IPS-18c (cell line): ENCODE measurements around the gene ALK.

Source experiments
- H3K4me3 ChIP-seq: 2 replicates; pipeline ENCODE4 v1.7.0; 2013; ENCODE audit warnings: low read depth, mild to moderate bottlenecking, low read length, moderate library complexity; ENCODE audit not compliant: insufficient read depth
- H3K9me3 ChIP-seq: one replicate; pipeline ENCODE4 v1.6.1; 2013; ENCODE audit warnings: mild to moderate bottlenecking, low read length, moderate library complexity; ENCODE audit not compliant: control insufficient read depth, insufficient read depth

Gene ALK

DNA sequence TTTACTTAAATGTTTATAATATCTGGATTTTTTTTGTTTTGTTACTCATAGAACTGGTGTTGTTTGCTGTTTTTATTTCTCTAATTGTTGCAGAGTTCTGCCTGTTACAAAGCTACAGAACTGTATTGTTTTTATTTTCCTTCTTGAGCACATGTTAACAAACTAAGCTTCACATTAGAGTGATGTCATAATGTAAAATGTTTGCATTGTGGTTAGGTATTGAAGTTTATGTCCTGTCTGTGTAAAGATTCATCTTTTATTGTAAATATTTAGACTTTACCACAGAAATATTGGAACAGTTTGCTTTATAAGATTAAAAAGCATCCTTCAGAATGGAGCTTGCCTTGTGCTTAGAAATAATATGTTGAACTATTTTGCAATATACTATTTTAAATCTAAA is 738.5 kb downstream of the ALK start:
- Histone ChIP-seq H3K9me3 (no peaks in the 10 kb centered on the region), H3K4me3 (no peak overlapping the region)

DNA sequence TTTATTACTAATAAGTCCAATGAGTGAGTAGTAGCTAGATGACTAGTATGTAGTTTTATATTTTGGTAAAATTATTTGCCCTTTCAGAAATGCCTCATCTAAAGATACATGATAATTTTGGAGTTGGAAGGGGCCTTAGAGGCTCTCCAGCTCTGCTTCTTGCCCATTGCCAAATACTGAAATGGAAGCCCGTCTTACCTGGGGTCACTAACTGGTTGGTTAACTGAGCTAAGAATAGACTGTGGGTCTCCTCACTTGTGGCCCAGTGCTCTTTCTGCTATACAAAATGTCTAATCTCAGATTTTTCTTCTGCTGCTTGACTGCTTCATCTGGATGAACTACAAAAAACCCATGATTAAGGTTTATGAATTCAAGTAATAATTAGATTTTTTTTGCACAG is 739.1 kb downstream of the ALK start:
- no peaks in the 10 kb centered on the region for H3K9me3 ChIP-seq
- H3K4me3 ChIP-seq: no peak overlapping the region

DNA sequence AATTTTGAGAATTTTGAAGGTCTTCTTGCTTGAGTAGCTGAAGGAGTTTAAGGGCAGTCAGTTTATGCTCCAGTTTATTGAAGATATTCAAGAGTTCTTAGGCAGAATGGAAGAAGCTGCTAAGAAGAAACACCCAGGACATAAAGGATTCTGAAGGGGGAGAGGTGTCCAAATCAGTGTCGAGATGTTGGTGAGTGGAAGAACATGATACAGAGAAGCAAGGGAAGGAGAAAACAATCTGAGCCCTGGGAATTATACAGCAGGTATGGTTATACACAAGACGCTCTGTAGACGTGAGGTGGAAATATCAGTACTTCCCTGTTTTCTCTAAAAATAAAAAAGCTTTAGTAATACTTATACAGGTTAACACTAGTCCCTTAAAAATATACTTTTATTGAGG is 746.0 kb downstream of the ALK start:
- no peak overlapping the region for H3K4me3 ChIP-seq
- no peaks in the 10 kb centered on the region for H3K9me3 ChIP-seq

DNA sequence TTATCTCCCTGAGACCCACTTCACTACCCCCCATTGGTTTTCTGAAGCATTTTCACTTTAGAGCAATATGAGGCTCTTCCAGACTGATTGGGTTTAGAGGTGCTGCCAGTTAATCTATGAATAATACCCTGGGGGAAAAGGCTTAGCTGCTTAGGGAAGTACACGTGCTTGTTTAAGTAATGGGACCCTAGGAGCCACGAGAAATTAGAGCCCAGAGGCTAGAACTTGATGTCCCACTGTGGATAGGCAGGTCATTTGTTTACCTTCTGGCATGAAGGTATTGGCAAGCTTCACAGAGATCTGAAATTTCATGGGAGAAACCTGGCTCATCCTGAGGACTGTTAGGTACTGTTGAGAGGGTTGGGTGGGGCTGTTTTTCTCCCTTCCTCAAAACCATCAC is 746.4 kb downstream of the ALK start:
- H3K9me3 ChIP-seq: no peaks in the 10 kb centered on the region

DNA sequence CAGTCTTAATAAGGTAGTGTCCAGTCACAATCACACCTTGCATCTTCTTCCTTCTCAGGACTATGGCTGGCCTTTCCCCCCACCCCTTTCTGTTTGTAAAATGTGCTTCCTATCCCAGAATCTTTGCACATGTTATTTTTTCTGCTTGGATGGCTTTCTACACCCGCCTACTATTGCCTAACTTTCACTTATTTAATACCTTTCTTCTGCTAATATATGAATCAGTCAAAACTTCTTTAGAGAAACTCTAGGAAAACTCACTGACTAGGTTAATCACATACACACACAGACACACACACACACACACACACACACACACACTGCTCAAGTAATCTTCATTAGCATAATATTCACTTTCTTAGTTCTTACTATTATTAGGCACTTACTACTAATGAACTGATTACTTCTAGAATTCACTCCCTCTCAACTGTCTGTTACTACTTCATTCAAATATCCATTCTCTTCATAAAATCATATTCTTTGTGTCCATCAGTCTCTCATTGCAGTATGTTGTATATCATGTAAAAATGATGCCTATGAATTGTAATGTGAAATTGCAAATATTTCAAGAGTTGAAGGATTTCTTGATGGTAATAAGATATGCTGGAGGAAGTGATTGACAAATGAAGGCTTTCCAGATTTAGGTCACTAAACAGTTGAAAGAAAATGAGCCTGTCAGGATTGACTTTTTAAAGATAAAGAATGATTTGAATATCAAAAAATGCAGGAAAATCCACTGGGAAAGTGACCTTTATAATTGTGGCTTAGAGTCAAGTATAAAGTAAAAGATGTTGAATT is 754.9 kb downstream of the ALK start:
- Histone ChIP-seq H3K4me3 (no peak overlapping the region), H3K9me3 (no peaks in the 10 kb centered on the region)

More for the DNA sequence above, 746.4 kb downstream of the ALK start:
- H3K4me3 ChIP-seq: no peak overlapping the region

DNA sequence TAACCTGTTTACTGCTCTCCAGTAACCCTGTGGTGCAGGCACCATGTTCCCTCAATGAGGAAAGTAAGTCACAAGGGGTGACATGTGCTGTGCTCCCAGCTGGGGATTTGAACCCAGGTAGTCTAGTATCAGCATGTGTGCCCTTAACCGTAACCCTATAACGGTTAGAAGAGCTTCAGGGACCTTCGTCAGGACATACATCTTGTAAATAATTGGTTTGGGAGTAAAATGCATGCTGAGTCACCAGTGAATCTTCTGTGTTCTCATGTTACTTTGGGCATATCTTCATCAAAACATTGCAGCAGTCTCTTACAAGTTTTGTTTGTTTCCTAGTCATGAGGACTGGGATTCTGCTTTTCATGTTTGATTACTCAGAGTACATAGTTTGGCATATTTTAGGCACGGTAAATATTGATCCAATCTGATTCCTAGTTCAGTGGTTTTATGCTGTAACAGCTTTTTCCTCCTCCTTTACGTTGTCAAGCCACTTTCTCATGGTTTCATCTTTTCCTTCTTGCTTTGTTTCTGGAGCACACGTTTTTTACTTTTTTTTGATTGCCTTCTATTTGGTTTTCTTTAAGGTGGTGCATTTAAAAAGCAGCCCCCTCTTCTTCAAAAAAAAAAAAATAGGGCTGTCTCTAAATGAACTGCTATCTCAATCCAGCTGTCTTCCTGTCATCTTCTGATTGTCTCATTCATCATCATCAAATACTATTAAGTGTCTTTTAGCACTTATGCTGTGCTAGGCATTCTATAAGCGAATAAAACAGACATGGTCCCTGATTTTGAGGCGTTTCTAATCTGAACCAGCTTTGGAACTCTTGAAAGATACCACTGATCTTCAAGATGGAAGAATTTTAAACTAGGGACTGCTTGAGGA is 755.8 kb downstream of the ALK start:
- H3K4me3 ChIP-seq: no peak overlapping the region
- H3K9me3 ChIP-seq: no peaks in the 10 kb centered on the region

DNA sequence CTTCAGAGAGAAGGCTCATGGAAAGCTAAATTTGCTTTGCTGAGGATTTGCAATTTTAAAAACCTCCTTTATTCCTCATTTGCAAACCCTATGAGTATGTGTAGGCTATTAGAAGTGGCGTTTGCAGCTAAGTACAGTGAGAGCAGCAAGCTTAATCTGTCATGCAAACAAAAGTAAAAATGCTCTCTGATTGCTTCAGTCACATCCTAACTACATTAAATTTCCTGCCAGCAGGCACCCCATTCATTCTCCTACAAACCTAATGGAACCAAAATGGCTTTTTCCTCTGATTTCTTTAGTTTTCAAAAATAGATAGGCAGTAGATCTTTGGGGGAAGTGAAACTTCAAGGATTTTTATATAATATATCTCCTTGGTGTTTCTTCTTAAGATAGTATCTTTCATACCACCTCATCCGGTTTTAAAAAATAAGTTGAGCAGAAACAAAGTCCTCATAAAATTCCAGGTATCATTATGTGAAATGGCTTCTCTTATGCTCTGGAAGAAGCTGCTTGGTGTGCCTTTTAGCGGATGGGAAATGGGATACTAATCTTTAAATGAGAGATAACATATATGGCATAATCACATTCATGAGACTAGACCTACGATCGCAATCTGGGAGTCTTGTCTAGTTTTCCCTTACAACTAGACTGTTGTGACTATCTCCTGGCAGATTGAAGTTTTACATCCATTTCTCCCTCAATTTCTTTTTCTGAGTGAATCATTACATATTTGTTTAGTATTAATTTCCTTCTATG is 757.1 kb downstream of the ALK start:
- Histone ChIP-seq H3K9me3 (no peaks in the 10 kb centered on the region), H3K4me3 (no peak overlapping the region)

DNA sequence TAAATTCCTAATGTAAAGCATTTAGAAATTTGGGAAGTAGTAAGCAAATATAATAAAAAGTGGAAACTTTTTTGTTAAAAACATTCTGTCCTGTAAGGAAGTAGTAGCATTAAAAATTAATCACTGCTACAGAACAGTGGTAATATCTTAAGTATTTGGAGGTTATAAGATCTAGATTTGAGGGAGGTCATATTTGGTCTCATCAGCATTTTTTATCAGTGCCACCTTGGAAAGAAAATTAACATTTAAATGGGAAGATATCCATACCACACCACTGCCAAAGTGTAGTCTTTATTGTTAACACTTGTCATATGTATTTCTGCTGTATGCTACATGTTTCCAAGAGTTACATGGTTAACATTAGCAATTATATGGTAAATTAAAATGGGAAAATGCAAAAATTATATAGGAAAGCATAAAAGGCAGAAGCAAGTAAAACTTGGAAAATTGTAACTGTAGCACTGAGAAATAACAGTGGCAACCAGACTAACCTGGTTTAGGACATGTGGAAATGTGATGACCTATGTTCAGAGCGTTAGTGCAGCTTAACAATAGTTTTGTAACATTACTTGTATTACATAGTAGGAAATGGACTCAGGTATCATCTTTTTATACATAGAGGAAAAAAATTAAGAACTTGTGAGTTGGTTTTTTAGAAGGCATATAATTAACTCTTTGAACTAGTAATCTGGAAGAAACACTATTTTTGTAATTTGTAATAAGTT is 759.0 kb downstream of the ALK start:
- H3K4me3 ChIP-seq: no peak overlapping the region
- no peaks in the 10 kb centered on the region for H3K9me3 ChIP-seq

DNA sequence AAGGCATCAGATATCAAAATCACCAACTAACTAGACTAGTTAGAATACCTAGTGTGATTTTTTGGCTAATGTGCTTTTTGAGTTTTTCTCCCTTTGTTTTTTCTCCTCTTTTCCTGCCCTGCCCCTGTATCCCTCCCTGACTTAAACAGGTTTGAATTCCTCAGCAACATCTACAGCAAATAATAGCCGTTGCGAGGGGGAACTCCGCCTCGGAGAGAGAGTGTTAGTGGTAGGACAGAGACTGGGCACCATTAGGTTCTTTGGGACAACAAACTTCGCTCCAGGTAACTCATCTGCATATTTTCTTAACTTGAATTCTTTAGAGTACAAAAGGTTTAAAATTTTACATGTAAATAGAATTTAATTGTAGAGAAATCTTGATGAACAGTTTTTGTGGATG is 761.2 kb downstream of the ALK start:
- no peaks in the 10 kb centered on the region for H3K9me3 ChIP-seq
- no peak overlapping the region for H3K4me3 ChIP-seq

DNA sequence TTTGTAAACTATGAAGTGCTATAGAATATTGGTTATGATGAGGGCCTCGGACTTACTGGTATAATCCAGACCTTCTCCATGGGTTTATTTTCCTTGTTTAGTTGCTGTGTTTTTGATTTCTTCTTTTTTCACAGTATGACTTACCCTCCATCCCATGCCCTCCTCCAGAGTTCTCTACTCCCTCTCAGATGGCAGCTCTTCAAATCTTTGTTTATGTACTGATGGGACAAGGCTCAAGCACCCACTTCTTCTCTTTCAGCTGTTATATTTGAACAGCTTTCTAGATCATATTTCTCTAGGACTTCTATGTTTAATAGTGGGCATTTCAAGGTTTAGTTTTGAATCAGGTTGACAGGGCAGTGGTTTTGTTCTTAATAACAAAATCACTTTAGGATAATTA is 762.3 kb downstream of the ALK start:
- Histone ChIP-seq H3K4me3 (no peak overlapping the region), H3K9me3 (no peaks in the 10 kb centered on the region)

DNA sequence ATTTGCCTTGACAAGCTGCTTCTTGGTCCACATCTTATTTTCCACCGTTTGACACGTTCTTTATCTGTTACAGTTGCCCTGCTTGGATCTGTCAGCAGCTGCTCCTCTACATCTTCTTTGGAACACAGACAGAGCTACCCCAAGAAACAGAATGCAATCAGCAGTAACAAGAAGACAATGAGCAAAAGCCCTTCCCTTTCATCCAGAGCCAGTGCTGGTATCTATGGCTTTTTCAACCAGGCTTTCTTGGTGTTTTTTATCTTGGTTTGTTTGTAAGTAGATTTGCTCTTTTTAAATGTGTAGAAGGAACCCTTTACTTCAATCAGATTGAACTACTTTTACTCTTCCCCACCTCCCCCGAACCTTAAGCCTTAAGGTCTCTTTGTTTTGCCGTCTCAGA is 764.3 kb downstream of the ALK start:
- Histone ChIP-seq H3K9me3 (no peaks in the 10 kb centered on the region), H3K4me3 (no peak overlapping the region)

DNA sequence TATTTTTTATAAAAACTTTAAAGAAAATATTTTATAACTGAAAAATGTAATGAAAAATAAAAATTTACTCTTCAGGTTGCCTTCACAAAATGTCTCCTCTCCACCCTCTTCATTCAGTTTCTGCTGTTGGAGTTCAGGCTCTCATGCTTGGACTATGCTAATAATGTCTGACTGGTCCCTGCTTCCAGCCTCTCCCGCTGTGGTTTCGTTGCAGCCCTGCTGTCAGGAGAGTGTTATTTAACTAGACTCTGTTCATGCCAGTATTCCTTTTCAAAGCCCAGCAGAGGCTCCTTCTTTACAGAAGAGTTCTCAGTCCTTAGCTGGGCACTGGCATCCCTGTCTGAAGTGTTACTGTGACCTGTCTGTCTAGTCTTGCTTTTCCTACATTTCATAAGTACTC is 765.8 kb downstream of the ALK start:
- Histone ChIP-seq H3K9me3 (no peaks in the 10 kb centered on the region), H3K4me3 (no peak overlapping the region)

DNA sequence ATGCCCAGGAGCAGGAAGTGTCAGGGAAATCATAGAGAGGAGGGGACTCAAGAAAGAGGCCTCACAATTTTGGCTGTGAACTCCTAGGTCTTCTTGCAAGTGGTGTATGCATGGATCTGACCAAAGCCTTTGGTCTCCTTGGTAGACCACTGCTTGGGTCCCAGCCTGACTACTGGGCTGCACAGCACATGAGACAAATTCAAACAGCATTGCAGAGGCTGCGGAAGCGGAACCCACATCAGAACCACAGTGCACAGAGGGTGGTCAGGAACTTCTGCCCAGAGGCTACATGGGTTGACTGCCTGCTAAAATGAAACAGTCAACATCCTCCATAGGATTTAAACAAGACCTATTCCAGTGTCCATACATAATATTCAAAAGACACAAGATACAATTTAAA is 766.8 kb downstream of the ALK start:
- no peak overlapping the region for H3K4me3 ChIP-seq
- no peaks in the 10 kb centered on the region for H3K9me3 ChIP-seq

DNA sequence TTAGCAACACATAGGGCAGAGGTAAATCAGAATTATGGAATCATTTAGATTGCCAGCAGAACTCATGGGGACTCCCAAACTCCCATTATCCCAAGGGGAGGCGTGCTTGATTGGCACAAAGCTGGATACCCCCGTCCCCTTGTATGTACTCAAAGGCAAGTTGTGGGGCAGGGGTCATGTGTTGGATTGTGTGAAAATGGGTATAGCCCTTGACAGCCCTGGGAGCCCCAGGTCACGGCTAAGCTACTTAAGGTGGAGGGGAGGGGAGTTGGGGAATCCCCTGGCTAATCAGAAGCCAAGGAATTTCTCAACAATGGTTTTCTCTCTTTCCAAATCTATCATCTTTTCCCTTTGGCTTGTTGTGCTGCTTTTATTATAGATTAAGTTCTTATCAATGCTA is 773.4 kb downstream of the ALK start:
- Histone ChIP-seq H3K9me3 (no peaks in the 10 kb centered on the region), H3K4me3 (no peak overlapping the region)

DNA sequence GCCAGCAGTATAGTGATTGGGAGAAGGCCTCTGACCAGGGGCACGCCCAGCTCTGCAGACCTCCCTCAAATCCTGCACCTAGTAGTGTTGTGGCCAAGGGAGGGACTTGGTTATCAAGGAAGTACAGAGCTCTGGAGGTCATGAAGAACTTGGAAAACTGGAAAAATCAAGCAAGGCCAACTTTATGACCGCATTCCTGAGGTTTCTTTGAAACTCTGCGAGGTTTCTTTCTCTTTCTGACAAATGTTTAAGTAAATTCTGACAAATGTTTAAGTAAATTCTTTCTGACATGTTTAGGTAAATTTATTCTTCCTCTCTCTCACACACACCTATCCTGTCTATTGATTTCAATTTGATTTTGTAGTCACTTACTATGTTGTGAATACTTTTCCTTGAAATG is 775.2 kb downstream of the ALK start:
- Histone ChIP-seq H3K9me3 (no peaks in the 10 kb centered on the region), H3K4me3 (no peak overlapping the region)

DNA sequence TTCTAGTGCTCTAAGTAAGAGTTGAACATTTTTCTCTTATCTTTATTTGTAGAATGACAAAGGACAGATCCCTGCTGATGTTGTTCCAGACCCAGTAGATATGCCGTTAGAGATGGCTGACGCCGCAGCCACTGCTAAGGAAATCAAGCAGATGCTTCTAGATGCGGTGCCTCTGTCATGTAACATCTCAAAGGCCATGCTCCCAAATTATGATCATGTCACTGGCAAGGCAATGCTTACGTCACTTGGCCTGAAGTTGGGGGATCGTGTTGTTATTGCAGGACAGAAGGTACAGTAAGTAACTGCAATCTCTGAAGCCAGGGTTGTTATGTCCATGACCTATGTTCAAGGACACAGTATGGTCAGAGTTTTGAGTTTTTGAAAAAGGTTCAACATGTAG is 777.7 kb downstream of the ALK start:
- H3K9me3 ChIP-seq: peaks cover 2% of the 10 kb centered on the region
- no peak overlapping the region for H3K4me3 ChIP-seq
